Stomach (tissue), 4 donors: ENCODE measurements around the gene DNPEP.

Experiments
- CTCF ChIP-seq, 7 experiments: fragments of 450-650 bp in 4 of 7; fragments of 200-600 bp in 3 of 7; sonication (generic) in 3 of 7; IDR thresholded peaks; one replicate each; pipeline ENCODE4 v1.5.1; 2016 to 2019; ENCODE audit warnings: antibody characterized with exemption in 7 of 7, control low read depth in 2 of 7, mild to moderate bottlenecking in 1 of 7
- EP300 ChIP-seq: sonication (generic); formaldehyde crosslinking; IDR thresholded peaks from one replicate; pipeline ENCODE4 v1.6.1; 2017; ENCODE audit warnings: antibody characterized with exemption
- POLR2A ChIP-seq, 4 donors: fragments of 450-650 bp; IDR thresholded peaks; one replicate each; pipeline ENCODE4 v1.6.1; 2016; ENCODE audit warnings: antibody characterized with exemption in 4 of 4, control low read depth in 2 of 4, mild to moderate bottlenecking in 1 of 4, moderate library complexity in 1 of 4
- POLR2AphosphoS5 ChIP-seq, 3 donors: sonication (generic); formaldehyde crosslinking; IDR thresholded peaks; one replicate each; pipeline ENCODE4 v1.6.1; 2016; ENCODE audit warnings: antibody characterized with exemption in 3 of 3

DNA sequence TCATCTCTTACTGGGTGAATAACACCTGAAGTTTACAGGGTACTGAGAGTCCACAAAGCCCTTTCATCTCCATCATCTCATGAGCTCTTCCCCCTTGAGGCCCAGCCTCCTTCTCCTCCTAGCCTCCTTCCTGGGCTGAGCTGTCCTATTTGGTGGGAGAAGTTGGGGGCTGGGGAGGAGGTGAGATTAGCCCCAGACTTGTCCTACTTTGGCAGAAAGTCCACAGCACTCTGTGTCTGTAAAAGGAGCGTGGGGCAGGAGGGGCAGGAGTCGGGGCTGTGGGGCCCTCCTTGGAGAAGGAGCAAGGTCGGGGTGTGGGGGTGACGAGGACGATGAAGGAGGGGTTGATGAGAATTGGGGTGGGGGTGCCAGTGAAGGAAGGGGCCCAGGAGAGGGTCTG is 20.5 kb upstream of the DNPEP start:
- TF ChIP-seq CTCF (IDR thresholded peaks at IDR 0.05) (no peak), EP300 (no peak), POLR2A (IDR thresholded peaks at IDR 0.05) (no peak), POLR2AphosphoS5 (IDR thresholded peaks at IDR 0.05) (no peak)
